GM12878 (cell line): ENCODE data around the gene PRKN.

Source experiments
- EZH2 ChIP-seq: IDR thresholded peaks from 2 replicates; pipeline ENCODE4 v1.6.1; 2012; ENCODE audit warnings: low read depth, mild to moderate bottlenecking, control low read depth, inconsistent platforms, low read length, borderline replicate concordance; ENCODE audit not compliant: control insufficient read depth
- KDM1A ChIP-seq: fragments of 200-600 bp; sonication (generic); IDR thresholded peaks from 2 replicates; pipeline ENCODE4 v1.6.1; 2016; ENCODE audit warnings: borderline replicate concordance
- NFXL1 ChIP-seq: fragments of 450-650 bp; IDR thresholded peaks from 2 replicates; pipeline ENCODE4 v1.6.1; 2017; ENCODE audit warnings: antibody characterized with exemption, mild to moderate bottlenecking, borderline replicate concordance
- NR2C2 ChIP-seq: IDR thresholded peaks from 2 replicates; pipeline ENCODE4 v1.6.1; 2011; ENCODE audit warnings: borderline replicate concordance, low read depth; ENCODE audit not compliant: control insufficient read depth, insufficient read length
- RELA ChIP-seq: fragments of 450-650 bp; IDR thresholded peaks from 2 replicates; pipeline ENCODE4 v1.8.0; 2014; ENCODE audit warnings: borderline replicate concordance; ENCODE audit not compliant: partially characterized antibody
- SMC3 ChIP-seq: IDR thresholded peaks from 2 replicates; pipeline ENCODE4 v1.6.1; 2011; ENCODE audit warnings: low read length, improper control_type of control experiment, borderline replicate concordance
- YY1 ChIP-seq: IDR thresholded peaks from 2 replicates; pipeline ENCODE4 v1.6.1; 2011; ENCODE audit warnings: low read depth, mild to moderate bottlenecking, low read length
- ZZZ3 ChIP-seq: IDR thresholded peaks from 2 replicates; pipeline ENCODE4 v1.6.1; 2011; ENCODE audit warnings: low read depth; ENCODE audit not compliant: control insufficient read depth, insufficient read length
- TF ChIP-seq, protein P1 (sequence below), 3 experiments: IDR thresholded peaks in 2 of 3; conservative IDR thresholded peaks in 1 of 3; 2 replicates each; pipeline ENCODE4 v1.5.1; 2011; ENCODE audit warnings: low read depth in 3 of 3, low read length in 3 of 3, mild to moderate bottlenecking in 3 of 3, control low read depth in 2 of 3, moderate library complexity in 2 of 3, inconsistent platforms in 1 of 3, mixed read lengths in 1 of 3; ENCODE audit not compliant: control insufficient read depth in 2 of 3, insufficient read depth in 1 of 3; ENCODE audit errors: extremely low read depth in 1 of 3
- TF ChIP-seq, protein P2 (sequence below): IDR thresholded peaks from 2 replicates; pipeline ENCODE4 v1.6.1; 2011; ENCODE audit warnings: borderline replicate concordance, low read depth, mild to moderate bottlenecking, moderate library complexity, low read length; ENCODE audit not compliant: insufficient read depth, poor library complexity, severe bottlenecking
- TF ChIP-seq, protein P3 (sequence below): IDR thresholded peaks from 2 replicates; pipeline ENCODE4 v1.6.1; 2012; ENCODE audit warnings: low read depth, low read length, improper control_type of control experiment
- TF ChIP-seq, protein P4 (sequence below): fragments of 450-650 bp; IDR thresholded peaks from 2 replicates; pipeline ENCODE4 v1.6.1; 2017; ENCODE audit warnings: mild to moderate bottlenecking
- TF ChIP-seq, protein P5 (sequence below): fragments of 450-650 bp; IDR thresholded peaks from 2 replicates; pipeline ENCODE4 v1.6.1; 2018; ENCODE audit warnings: borderline replicate concordance, mild to moderate bottlenecking; ENCODE audit not compliant: partially characterized antibody

DNA sequence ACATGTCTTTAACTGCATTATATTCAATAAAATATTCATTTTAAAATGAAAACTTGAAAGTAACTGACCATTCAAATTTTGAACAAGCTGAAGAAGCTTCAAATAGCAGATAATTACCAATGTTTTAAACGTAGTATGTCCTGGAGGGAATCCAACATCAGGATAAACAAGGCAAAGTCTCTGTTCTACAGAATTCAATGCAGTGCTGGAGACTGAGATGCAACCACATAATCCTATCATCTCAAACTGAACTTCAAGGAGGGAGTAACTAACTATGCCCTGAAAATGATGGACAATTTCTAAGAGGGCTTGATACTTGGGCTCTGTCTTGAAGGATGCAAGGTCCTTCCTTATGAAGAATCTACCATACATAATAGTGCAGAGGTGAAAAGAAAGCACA, 100.7 kb downstream of the PRKN start:
- TF ChIP-seq ZZZ3 (no peak), KDM1A (no peak), SMC3 (no peak), YY1 (no peak), NFXL1 (no peak), RELA (no peak), EZH2 (no peak), NR2C2 (no peak)
- TF ChIP-seq, protein P1, sequence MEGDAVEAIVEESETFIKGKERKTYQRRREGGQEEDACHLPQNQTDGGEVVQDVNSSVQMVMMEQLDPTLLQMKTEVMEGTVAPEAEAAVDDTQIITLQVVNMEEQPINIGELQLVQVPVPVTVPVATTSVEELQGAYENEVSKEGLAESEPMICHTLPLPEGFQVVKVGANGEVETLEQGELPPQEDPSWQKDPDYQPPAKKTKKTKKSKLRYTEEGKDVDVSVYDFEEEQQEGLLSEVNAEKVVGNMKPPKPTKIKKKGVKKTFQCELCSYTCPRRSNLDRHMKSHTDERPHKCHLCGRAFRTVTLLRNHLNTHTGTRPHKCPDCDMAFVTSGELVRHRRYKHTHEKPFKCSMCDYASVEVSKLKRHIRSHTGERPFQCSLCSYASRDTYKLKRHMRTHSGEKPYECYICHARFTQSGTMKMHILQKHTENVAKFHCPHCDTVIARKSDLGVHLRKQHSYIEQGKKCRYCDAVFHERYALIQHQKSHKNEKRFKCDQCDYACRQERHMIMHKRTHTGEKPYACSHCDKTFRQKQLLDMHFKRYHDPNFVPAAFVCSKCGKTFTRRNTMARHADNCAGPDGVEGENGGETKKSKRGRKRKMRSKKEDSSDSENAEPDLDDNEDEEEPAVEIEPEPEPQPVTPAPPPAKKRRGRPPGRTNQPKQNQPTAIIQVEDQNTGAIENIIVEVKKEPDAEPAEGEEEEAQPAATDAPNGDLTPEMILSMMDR (IDR thresholded peaks at IDR 0.05 in 2 of 3, conservative IDR thresholded peaks at IDR 0.05 in 1 of 3; ENCODE audit: control insufficient read depth in 2 of 3, extremely low read depth in 1 of 3, insufficient read depth in 1 of 3, low read depth in 3 of 3, low read length in 3 of 3): no peak
- TF ChIP-seq, protein P2, sequence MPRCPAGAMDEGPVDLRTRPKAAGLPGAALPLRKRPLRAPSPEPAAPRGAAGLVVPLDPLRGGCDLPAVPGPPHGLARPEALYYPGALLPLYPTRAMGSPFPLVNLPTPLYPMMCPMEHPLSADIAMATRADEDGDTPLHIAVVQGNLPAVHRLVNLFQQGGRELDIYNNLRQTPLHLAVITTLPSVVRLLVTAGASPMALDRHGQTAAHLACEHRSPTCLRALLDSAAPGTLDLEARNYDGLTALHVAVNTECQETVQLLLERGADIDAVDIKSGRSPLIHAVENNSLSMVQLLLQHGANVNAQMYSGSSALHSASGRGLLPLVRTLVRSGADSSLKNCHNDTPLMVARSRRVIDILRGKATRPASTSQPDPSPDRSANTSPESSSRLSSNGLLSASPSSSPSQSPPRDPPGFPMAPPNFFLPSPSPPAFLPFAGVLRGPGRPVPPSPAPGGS: no peak
- TF ChIP-seq, protein P3, sequence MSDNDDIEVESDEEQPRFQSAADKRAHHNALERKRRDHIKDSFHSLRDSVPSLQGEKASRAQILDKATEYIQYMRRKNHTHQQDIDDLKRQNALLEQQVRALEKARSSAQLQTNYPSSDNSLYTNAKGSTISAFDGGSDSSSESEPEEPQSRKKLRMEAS: no peak
- TF ChIP-seq, protein P4, sequence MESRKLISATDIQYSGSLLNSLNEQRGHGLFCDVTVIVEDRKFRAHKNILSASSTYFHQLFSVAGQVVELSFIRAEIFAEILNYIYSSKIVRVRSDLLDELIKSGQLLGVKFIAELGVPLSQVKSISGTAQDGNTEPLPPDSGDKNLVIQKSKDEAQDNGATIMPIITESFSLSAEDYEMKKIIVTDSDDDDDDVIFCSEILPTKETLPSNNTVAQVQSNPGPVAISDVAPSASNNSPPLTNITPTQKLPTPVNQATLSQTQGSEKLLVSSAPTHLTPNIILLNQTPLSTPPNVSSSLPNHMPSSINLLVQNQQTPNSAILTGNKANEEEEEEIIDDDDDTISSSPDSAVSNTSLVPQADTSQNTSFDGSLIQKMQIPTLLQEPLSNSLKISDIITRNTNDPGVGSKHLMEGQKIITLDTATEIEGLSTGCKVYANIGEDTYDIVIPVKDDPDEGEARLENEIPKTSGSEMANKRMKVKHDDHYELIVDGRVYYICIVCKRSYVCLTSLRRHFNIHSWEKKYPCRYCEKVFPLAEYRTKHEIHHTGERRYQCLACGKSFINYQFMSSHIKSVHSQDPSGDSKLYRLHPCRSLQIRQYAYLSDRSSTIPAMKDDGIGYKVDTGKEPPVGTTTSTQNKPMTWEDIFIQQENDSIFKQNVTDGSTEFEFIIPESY: no peak
- TF ChIP-seq, protein P5, sequence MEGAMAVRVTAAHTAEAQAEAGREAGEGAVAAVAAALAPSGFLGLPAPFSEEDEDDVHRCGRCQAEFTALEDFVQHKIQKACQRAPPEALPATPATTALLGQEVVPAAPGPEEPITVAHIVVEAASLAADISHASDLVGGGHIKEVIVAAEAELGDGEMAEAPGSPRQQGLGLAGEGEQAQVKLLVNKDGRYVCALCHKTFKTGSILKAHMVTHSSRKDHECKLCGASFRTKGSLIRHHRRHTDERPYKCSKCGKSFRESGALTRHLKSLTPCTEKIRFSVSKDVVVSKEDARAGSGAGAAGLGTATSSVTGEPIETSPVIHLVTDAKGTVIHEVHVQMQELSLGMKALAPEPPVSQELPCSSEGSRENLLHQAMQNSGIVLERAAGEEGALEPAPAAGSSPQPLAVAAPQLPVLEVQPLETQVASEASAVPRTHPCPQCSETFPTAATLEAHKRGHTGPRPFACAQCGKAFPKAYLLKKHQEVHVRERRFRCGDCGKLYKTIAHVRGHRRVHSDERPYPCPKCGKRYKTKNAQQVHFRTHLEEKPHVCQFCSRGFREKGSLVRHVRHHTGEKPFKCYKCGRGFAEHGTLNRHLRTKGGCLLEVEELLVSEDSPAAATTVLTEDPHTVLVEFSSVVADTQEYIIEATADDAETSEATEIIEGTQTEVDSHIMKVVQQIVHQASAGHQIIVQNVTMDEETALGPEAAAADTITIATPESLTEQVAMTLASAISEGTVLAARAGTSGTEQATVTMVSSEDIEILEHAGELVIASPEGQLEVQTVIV: no peak
